K562 (cell line): ENCODE measurements around the gene NTM. TPM values are rescaled to one million over a fixed set of nuclear protein-coding genes. Genes with fewer than 3 reads are reported as not detected.

Source experiments
- ATAC-seq: fragments of 200-7000 bp; cut with Tn5 transposase; 3 replicates; pipeline ENCODE4 v1.9.1; 2020; ENCODE audit warnings: moderate library complexity
- BruUV-seq: library from RNA; stranded (reverse); fragments of 400-500 nt; replicated peaks from 2 replicates; lab custom pipeline; 2021; lab: Mats Ljungman, UMichigan
- CTCF ChIA-PET: fragments of 300-600 bp; formaldehyde crosslinking; extraction: SDS; loops from one replicate; lab custom pipeline; 2021; ENCODE audit warnings: low intra/inter-chr PET ratio; lab: Yijun Ruan, JAX
- POLR2A ChIA-PET: fragments of 300-600, 350-650 bp; sonication (Branson Sonifier 250); formaldehyde crosslinking; extraction: SDS; loops from one replicate; lab custom pipeline; 2021; ENCODE audit warnings: antibody characterized with exemption, inconsistent platforms; lab: Yijun Ruan, JAX
- DNase-seq, 4 experiments: peaks; one replicate each; pipeline versions ENCODE4 v3.0.0 to v3.0.0-alpha.2; 2011 to 2018; ENCODE audit warnings: low spot score in 3 of 4, mixed read lengths in 3 of 4; ENCODE audit errors: extremely low read depth in 1 of 4
- FAIRE-seq: peaks from 2 replicates; lab custom pipeline; 2011; peaks lifted over from hg19 to GRCh38; lab: Jason Lieb, UNC
- H2AFZ ChIP-seq: 2 replicates; pipeline ENCODE4 v1.6.0; 2011; ENCODE audit warnings: low read depth, low read length, control low read depth, inconsistent platforms
- H3K27ac ChIP-seq: fragments of 200-600 bp; 3 replicates; pipeline ENCODE4 v1.8.0; 2011; ENCODE audit warnings: low read depth, mild to moderate bottlenecking, control low read depth, inconsistent platforms, low read length, moderate library complexity, mixed read lengths; ENCODE audit errors: extremely low read depth
- H3K27me3 ChIP-seq, 2 experiments: fragments of 300-600 bp in 1 of 2; 2 replicates in 1 of 2; 3 replicates in 1 of 2; pipeline versions ENCODE4 v1.6.0 to v1.8.0; 2011; ENCODE audit warnings: inconsistent platforms in 2 of 2, low read length in 2 of 2, mild to moderate bottlenecking in 1 of 2, mixed read lengths in 1 of 2, moderate library complexity in 1 of 2; ENCODE audit not compliant: control insufficient read depth in 2 of 2, insufficient read depth in 2 of 2
- H3K36me3 ChIP-seq: fragments of 300-600 bp; 3 replicates; pipeline ENCODE4 v1.8.0; 2011; ENCODE audit warnings: mild to moderate bottlenecking, low read length, inconsistent platforms; ENCODE audit not compliant: control insufficient read depth, insufficient read depth
- H3K4me1 ChIP-seq, 2 experiments: fragments of 200-600 bp in 1 of 2; replicated peaks in 1 of 2; 2 replicates in 1 of 2; 3 replicates in 1 of 2; pipeline versions ENCODE4 v1.5.1 to v1.8.0; 2011; ENCODE audit warnings: inconsistent platforms in 2 of 2, low read length in 2 of 2, mild to moderate bottlenecking in 1 of 2, mixed read lengths in 1 of 2, moderate library complexity in 1 of 2; ENCODE audit not compliant: control insufficient read depth in 2 of 2, insufficient read depth in 2 of 2
- H3K4me2 ChIP-seq: 2 replicates; pipeline ENCODE4 v1.6.1; 2011; ENCODE audit warnings: low read length, control low read depth, inconsistent platforms, mixed read lengths; ENCODE audit not compliant: insufficient read depth
- H3K4me3 ChIP-seq: fragments of 200-600 bp; sonication (generic), shearing (Covaris generic); 2 replicates; pipeline ENCODE4 v1.5.1; 2016; ENCODE audit warnings: control low read depth, inconsistent platforms
- H3K79me2 ChIP-seq: fragments of 200-600 bp; 3 replicates; pipeline ENCODE4 v1.8.0; 2011; ENCODE audit warnings: low read length, inconsistent platforms; ENCODE audit not compliant: control insufficient read depth, insufficient read depth
- H3K9ac ChIP-seq, 2 experiments: 2 replicates each; pipeline versions ENCODE4 v1.6.0 to v1.6.1; 2011; ENCODE audit warnings: low read depth in 2 of 2, low read length in 2 of 2, control low read depth in 1 of 2, inconsistent platforms in 1 of 2, mild to moderate bottlenecking in 1 of 2, mixed read lengths in 1 of 2; ENCODE audit not compliant: insufficient read depth in 1 of 2
- H3K9me1 ChIP-seq: one replicate; pipeline ENCODE4 v1.6.0; 2011; ENCODE audit warnings: inconsistent platforms, mild to moderate bottlenecking, low read length, moderate library complexity; ENCODE audit not compliant: control insufficient read depth, insufficient read depth
- H3K9me3 ChIP-seq: replicated peaks from 2 replicates; pipeline ENCODE4 v1.5.1; 2011; ENCODE audit warnings: low read depth, low read length, inconsistent platforms; ENCODE audit not compliant: control insufficient read depth, insufficient read depth
- H4K20me1 ChIP-seq: replicated peaks from 2 replicates; pipeline ENCODE4 v1.6.1; 2011; ENCODE audit warnings: low read length, inconsistent platforms, mixed read lengths; ENCODE audit not compliant: control insufficient read depth, insufficient read depth
- HNRNPLL ChIP-seq: fragments of 200-400 bp; formaldehyde crosslinking; IDR thresholded peaks from 2 replicates; pipeline ENCODE4 v1.6.1; 2017; ENCODE audit warnings: low read length, low read depth, mild to moderate bottlenecking; ENCODE audit not compliant: poor library complexity, severe bottlenecking
- MLLT1 ChIP-seq, 2 experiments: fragments of 450-650 bp; IDR thresholded peaks; 2 replicates each; pipeline ENCODE4 v1.6.1; 2016
- NCOA1 ChIP-seq: fragments of 450-650 bp; IDR thresholded peaks from 2 replicates; pipeline ENCODE4 v1.6.1; 2016; ENCODE audit warnings: low read depth
- POLR2B ChIP-seq: fragments of 450-650 bp; IDR thresholded peaks from 2 replicates; pipeline ENCODE4 v1.6.1; 2018; ENCODE audit warnings: low read depth; ENCODE audit not compliant: partially characterized antibody
- RAD21 ChIP-seq, 2 experiments: fragments of 250-450 bp in 1 of 2; fragments of 450-650 bp in 1 of 2; sonication (Bioruptor Pico) in 1 of 2; formaldehyde crosslinking in 1 of 2; IDR thresholded peaks in 1 of 2; conservative IDR thresholded peaks in 1 of 2; 2 replicates each; pipeline versions ENCODE4 v1.4.0 to v1.8.0; 2020 to 2022; ENCODE audit warnings: mild to moderate bottlenecking in 2 of 2, moderate library complexity in 1 of 2
- RBFOX2 ChIP-seq: fragments of 200-400 bp; formaldehyde crosslinking; IDR thresholded peaks from 2 replicates; pipeline ENCODE4 v1.6.1; 2017; ENCODE audit warnings: low read depth, mild to moderate bottlenecking, low read length, moderate library complexity
- RBM25 ChIP-seq: fragments of 200-400 bp; formaldehyde crosslinking; IDR thresholded peaks from 2 replicates; pipeline ENCODE4 v1.6.1; 2018; ENCODE audit warnings: low read length, low read depth, moderate library complexity; ENCODE audit not compliant: severe bottlenecking
- RBM39 ChIP-seq: fragments of 200-400 bp; formaldehyde crosslinking; optimal IDR thresholded peaks from 2 replicates; pipeline ENCODE3; 2018; ENCODE audit warnings: low read depth, low read length
- RFX5 ChIP-seq: IDR thresholded peaks from 2 replicates; pipeline ENCODE4 v1.6.1; 2011; ENCODE audit warnings: low read depth, mild to moderate bottlenecking, improper control_type of control experiment, low read length
- TAF7 ChIP-seq: fragments of 450-650 bp; IDR thresholded peaks from 2 replicates; pipeline ENCODE4 v1.6.1; 2016; ENCODE audit warnings: missing genetic modification characterization, missing compliant biosample characterization
- ZNF197 ChIP-seq: fragments of 200-800 bp; sonication (Bioruptor generic); IDR thresholded peaks from 2 replicates; pipeline ENCODE4 v1.6.1; 2016; ENCODE audit warnings: low read depth, missing genetic modification characterization, missing compliant biosample characterization
- ZNF696 ChIP-seq: fragments of 250-450 bp; sonication (Bioruptor Pico); conservative IDR thresholded peaks from 2 replicates; pipeline ENCODE4 v1.4.0; 2020; ENCODE audit warnings: mild to moderate bottlenecking, moderate library complexity
- WGBS: fragments of 100-300 bp; shearing (Covaris generic); methylation state at CpG from one replicate; pipeline ENCODE4 v1.1.6; 2016; ENCODE audit warnings: low coverage, mixed read lengths; ENCODE audit not compliant: insufficient coverage; ENCODE audit errors: missing lambda C conversion rate; 5-methylcytosine and 5-hydroxymethylcytosine counted together
- in situ Hi-C: fragments of 300-500 bp; cut with MboI; formaldehyde crosslinking; loops from 4 replicates; pipeline ENCODE4 v1.15.0; 2018; ENCODE audit warnings: inconsistent platforms, mixed read lengths
- intact Hi-C: fragments of 100-400 bp; cut with micrococcal nuclease; formaldehyde crosslinking; loops from 2 replicates; pipeline ENCODE4 v1.14.2; 2022
- polyA plus RNA-seq, 8 experiments: library from polyadenylated mRNA; depleted of rRNA in 4 of 8; stranded (reverse) in 5 of 8; unstranded in 3 of 8; fragments of >200 nt; fragmentation: Nextera tagmentation in 2 of 8; fragmentation: Illumina TruSeq in 1 of 8; extraction: Ambion mirVana in 2 of 8; extraction: Trizol in 1 of 8; gene quantifications; 2 replicates each; pipeline versions ENCODE4 v1.2.1 to v1.2.3, GENCODE V29; 2011 to 2014; ENCODE audit warnings: inconsistent platforms in 1 of 8, missing spikeins in 1 of 8
- total RNA-seq, 7 experiments: library from RNA; depleted of rRNA in 6 of 7; stranded (reverse); fragments of >200 nt in 6 of 7; fragmentation: Illumina TruSeq in 2 of 7; extraction: Trizol in 2 of 7; gene quantifications; 2 replicates each; pipeline versions ENCODE4 v1.2.1 to v1.2.3, GENCODE V29; 2011 to 2021; ENCODE audit warnings: low replicate concordance in 1 of 7
- TF ChIP-seq, protein P1 (sequence below): fragments of 450-650 bp; formaldehyde crosslinking; IDR thresholded peaks from 2 replicates; pipeline ENCODE4 v1.4.0; 2020; ENCODE audit warnings: mild to moderate bottlenecking, moderate library complexity
- TF ChIP-seq, protein P2 (sequence below): fragments of 450-650 bp; formaldehyde crosslinking; IDR thresholded peaks from 2 replicates; pipeline ENCODE4 v1.4.0; 2020; ENCODE audit warnings: mild to moderate bottlenecking, mixed read lengths

NTM gene
- total and polyA plus RNA-seq, 9 of the 15 experiments (the other 6 are each of a cell fraction or from before 2014, with no cell fraction given) = not detected

DNA sequence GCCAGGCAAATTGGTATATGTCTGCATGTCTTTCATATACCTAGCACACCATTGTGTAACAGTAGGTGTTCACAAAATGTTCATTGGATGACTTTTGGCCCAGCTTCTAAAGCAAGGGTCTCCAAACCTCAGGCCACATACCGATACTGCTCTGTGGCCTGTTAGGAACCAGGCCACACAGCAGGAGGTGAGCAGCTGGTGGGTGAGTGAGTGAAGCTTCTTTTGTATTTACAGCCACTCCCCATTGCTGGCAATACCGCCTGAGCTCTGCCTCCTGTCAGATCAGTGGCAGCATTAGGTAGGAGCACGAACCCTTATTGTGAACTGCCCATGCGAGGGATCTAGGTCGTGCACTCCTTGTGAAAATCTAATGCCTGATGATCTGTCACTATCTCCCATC is 836.6 kb downstream of the NTM start (continued):
- no peak for TF ChIP-seq RAD21 (CRISPR knock-in tag; conservative IDR thresholded peaks at IDR 0.05 in 1 of 2, IDR thresholded peaks at IDR 0.05 in 1 of 2)
- TF ChIP-seq RFX5 = no peak
- TF ChIP-seq POLR2B = no peak

- Histone ChIP-seq H3K27me3 (no peaks in the 10 kb centered on the region), H3K9me3 (no peaks in the 10 kb centered on the region), H2AFZ (no peak overlapping the region), H3K9me1 (no peaks in the 10 kb centered on the region), H3K79me2 (no peaks in the 10 kb centered on the region), H3K4me2 (no peak overlapping the region), H3K4me3 (no peak overlapping the region), H3K36me3 (no peaks in the 10 kb centered on the region), H3K27ac (no peak overlapping the region), H4K20me1 (no peaks in the 10 kb centered on the region), H3K4me1 (no peaks in the 10 kb centered on the region), H3K9ac (no peak overlapping the region)
- in situ Hi-C loops (no loop called here), intact Hi-C loops (no loop called here)
- no TSS peak for BruUV-seq
- 2% methylated on average over 6 of the region's 6 CpGs for WGBS
- POLR2A ChIA-PET = no interaction called here
- CTCF ChIA-PET = no interaction called here
- ATAC-seq = no peak
- no peak for FAIRE-seq
- no peak for DNase-seq
- TF ChIP-seq HNRNPLL = no peak
- no peak for TF ChIP-seq MLLT1 (IDR thresholded peaks at IDR 0.05)
- no peak for TF ChIP-seq RBM25
- TF ChIP-seq, protein P1, sequence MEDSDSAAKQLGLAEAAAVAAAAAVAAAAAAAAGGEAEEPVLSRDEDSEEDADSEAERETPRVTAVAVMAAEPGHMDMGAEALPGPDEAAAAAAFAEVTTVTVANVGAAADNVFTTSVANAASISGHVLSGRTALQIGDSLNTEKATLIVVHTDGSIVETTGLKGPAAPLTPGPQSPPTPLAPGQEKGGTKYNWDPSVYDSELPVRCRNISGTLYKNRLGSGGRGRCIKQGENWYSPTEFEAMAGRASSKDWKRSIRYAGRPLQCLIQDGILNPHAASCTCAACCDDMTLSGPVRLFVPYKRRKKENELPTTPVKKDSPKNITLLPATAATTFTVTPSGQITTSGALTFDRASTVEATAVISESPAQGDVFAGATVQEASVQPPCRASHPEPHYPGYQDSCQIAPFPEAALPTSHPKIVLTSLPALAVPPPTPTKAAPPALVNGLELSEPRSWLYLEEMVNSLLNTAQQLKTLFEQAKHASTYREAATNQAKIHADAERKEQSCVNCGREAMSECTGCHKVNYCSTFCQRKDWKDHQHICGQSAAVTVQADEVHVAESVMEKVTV (CRISPR knock-in tag) = no peak
- TF ChIP-seq ZNF197 (CRISPR knock-in tag) = no peak
- no peak for TF ChIP-seq POLR2B
- no peak for TF ChIP-seq TAF7 (tag)
- no peak for TF ChIP-seq NCOA1
- TF ChIP-seq RBFOX2 = no peak
- no peak for TF ChIP-seq ZNF696
- no peak for TF ChIP-seq RBM39
- TF ChIP-seq, protein P2, sequence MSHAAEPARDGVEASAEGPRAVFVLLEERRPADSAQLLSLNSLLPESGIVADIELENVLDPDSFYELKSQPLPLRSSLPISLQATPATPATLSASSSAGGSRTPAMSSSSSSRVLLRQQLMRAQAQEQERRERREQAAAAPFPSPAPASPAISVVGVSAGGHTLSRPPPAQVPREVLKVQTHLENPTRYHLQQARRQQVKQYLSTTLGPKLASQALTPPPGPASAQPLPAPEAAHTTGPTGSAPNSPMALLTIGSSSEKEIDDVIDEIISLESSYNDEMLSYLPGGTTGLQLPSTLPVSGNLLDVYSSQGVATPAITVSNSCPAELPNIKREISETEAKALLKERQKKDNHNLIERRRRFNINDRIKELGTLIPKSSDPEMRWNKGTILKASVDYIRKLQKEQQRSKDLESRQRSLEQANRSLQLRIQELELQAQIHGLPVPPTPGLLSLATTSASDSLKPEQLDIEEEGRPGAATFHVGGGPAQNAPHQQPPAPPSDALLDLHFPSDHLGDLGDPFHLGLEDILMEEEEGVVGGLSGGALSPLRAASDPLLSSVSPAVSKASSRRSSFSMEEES (CRISPR knock-in tag) = no peak
Measured at GRCh38 chr11:132208477-132209055, 838.2 kb downstream of the NTM start.
